HG03280 (cell line): ENCODE data around the gene KHNYN.

Experiments used
- ATAC-seq: cut with Tn5 transposase; IDR thresholded peaks from one replicate; pipeline ENCODE4 v1.9.1; 2021; ENCODE audit warnings: mild to moderate bottlenecking, moderate library complexity; ENCODE audit not compliant: unreplicated experiment

KHNYN gene

GRCh38 chr14:24422261-24422660 lies 7.5 kb upstream of the KHNYN start:
- ATAC-seq = no peak

DNA sequence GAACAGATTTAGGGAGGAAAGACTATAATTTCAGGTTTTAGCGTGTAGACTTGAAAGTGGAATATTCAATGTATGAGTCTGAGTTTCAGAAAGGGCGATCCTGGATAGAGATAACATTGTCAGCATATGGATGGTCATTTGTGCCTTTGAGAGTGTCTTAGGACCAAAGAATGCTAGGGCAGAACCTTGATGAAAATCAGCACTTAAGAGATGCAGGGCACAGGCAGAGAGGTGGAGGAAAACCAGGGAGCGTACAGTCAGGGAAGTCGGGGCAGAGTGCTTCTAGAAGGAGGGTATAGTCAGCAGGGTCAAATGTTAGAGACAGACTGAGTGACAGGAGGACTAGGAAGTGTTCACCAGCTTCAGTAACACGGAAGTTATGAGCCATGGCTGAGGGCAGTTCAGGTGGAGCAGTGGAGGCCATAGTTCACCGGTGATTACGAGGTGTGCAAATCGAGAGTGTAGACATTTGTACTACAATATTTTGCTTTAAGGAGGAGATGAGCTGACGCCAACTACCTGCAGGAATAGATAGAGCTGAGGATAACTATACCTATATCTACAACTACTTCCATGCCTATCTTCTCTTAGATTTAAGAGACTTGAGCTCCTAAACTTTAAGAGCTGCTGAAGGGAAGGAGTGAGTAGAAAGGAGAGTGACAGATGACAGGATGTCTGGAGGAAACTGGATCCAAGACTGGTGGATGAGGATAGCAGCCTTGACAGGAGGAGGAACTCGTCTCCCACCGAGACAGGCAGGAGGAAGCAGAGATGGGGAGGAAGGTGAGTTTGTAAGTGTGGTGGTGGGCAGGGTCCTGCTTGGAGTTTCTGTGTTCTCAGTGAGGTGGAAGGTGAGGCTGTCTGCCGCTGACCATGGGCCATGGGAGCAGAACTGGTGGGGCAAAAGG lies 6.8 kb upstream of the KHNYN start:
- no peak for ATAC-seq

GRCh38 chr14:24425704-24426103 lies 4.0 kb upstream of the KHNYN start:
- ATAC-seq = no peak

DNA sequence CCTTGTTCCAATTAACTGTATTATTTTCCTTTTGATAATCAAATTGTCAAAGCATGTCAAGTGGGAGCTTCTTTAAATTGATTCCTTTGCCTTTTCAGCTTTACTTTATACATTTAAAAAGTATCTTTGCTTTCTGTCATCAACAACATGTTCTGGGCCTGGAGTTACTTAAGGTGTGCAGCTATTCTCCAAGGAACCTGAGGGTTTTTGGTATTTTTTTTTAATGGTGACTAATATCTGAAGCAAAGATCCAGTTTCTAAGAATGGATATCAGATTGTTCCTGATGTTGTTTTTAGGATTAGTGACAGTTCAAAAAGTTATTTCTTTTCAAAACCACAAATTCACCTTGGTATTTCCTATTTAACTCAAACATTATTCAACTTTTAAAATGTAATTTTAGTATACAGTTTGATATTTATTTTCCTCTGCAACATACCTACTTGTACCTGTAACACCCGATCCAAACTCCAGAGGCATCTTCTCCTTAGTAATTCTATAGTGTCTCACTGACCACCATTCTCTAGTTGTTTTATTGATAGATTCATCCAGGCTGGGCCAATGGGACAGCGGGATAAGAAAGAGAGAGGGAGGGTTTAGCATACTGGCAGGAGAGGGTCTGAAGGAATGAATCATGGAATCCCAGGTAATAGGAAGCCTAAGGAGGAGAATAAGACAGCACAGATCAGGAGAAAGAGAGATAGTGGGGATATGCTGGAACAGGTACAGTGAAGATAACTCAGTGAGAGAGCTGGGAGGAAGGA lies 3.4 kb upstream of the KHNYN start:
- no peak for ATAC-seq

DNA sequence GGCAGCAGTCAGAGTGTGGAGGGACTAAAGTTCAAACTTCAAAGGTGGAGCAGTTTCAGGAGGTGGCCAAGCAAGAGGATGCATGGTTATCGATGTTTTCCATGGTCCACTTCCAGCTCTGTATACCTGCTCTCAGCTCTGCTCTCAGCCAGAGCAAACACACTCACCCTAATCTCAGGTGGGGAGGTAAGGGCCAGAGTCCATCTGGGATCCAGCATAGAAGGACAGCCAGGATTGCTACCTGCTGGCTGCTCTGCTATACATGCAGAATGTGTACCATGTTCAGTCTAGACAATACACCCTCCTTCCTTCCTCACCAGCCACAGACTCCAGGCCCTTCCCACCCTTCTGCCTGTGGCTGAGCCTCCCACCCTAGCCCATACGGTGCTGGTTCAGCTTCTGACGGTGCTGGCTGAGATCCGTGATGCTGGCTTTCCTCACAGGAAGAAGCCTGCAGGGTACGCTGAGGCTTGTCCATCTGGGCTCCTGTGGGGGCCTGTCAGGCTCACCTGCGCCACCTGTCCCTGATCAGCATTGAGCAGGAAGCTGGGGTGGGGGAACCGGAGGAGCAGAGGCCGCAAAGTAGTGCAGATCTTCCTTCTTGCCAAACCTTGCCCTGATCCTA lies 2.7 kb upstream of the KHNYN start:
- no peak for ATAC-seq

- no peak for ATAC-seq
Measured at GRCh38 chr14:24427537-24428508, 1.9 kb upstream of the KHNYN start.

GRCh38 chr14:24428628-24429394 lies 943 bp upstream of the KHNYN start:
- ATAC-seq = no peak

- peak; percentile 54 for ATAC-seq
Measured at GRCh38 chr14:24430143-24430681, 458 bp downstream of the KHNYN start.

DNA sequence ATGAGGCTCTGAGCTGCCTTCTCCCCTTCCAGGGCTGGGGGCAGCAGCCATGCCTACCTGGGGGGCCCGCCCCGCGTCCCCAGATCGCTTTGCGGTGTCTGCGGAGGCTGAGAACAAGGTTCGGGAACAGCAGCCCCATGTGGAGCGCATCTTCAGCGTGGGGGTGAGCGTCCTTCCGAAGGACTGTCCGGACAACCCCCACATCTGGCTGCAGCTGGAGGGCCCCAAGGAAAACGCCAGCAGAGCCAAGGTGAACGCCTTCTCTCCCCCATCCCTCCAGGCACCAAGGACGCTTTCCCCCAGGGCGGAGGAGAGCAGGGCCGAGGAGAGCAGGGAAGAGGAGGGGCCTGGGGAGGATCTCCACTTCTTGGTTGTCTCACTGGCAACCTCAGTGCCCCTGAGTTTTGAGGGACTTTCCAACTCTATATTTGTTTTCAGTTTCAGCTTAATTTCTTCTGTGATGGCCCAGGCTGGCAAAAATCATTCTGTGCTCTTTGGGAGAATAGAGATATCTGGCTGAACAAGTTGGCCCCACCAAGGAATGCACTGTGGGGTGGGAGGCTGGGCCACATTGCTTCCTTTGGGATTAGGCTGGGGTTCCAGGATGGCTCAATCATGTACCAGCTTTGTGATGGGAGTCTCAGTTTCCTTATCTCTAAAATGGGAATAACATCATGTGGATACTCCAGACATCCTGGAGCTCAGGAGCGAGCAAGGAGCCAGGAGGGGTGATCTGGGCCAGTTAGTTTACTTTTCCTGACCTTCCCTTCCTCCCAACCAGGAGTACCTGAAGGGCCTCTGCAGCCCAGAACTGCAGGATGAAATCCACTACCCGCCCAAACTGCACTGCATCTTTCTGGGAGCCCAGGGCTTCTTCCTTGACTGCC lies 1.2 kb downstream of the KHNYN start:
- ATAC-seq = peak; percentile 31

DNA sequence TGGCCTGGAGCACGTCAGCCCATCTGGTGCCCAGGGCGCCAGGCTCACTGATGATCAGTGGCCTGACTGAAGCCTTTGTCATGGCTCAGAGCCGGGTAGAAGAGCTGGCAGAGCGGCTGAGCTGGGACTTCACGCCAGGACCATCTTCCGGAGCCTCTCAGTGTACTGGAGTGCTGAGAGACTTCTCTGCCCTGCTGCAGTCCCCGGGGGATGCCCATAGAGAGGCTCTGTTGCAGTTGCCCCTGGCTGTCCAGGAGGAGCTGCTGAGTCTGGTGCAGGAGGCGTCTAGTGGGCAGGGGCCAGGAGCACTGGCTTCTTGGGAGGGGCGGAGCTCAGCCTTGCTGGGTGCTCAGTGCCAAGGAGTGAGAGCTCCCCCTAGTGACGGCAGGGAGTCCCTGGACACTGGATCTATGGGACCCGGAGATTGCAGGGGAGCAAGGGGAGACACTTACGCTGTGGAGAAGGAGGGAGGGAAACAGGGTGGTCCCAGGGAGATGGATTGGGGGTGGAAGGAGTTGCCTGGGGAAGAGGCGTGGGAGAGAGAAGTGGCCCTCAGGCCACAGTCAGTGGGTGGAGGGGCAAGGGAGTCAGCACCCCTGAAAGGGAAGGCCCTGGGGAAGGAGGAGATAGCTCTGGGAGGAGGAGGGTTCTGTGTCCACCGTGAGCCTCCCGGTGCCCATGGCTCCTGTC lies 2.0 kb downstream of the KHNYN start:
- ATAC-seq = peak; percentile 52

DNA sequence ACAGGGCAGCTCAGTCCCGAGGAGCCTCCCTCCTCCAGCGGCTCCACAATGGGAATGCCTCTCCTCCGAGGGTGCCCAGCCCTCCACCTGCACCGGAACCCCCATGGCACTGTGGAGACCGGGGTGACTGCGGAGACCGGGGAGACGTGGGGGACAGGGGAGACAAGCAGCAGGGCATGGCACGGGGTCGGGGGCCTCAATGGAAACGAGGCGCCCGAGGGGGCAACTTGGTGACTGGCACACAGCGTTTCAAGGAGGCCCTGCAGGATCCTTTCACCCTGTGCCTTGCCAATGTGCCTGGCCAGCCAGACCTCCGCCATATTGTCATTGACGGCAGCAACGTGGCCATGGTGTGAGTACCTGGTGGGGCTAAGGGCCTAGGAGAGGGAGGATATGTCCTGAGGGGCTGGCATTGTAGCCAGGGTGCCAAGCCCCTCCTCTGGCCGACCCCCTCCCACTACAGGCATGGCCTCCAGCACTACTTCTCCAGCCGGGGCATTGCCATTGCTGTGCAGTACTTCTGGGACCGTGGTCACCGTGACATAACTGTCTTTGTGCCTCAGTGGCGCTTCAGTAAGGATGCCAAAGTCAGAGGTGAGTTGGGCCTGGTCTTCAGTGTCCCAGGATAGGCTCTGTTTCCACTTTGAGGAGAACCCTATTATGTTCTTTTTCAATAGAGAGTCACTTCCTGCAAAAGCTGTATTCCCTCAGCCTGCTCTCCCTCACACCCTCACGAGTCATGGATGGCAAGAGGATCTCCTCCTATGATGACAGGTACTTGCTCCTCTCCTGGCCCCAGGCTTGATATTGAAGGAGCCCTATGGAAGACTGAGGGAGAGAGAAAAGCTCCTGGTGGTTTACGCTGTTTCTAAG lies 2.7 kb downstream of the KHNYN start:
- no peak for ATAC-seq

GRCh38 chr14:24434036-24434435 lies 4.3 kb downstream of the KHNYN start:
- no peak for ATAC-seq

DNA sequence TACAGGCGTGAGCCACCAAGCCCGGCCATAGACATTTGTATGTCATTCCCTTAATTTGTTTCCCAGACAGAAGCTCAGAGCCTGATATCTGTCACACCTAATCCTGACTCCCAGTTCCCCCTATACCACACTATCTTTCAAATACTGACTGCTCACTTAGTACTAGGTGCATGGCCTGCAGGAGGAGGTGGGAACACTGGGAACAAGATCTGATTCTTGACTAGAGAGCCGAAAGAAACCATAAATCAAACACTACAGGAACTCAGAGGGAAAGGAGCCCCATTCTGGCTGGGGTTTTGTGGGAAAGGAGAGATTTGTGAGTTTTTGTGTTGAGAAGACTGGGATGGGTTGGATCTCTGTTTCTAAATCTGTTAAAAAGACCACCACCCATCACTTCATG lies 4.9 kb downstream of the KHNYN start:
- ATAC-seq = no peak

DNA sequence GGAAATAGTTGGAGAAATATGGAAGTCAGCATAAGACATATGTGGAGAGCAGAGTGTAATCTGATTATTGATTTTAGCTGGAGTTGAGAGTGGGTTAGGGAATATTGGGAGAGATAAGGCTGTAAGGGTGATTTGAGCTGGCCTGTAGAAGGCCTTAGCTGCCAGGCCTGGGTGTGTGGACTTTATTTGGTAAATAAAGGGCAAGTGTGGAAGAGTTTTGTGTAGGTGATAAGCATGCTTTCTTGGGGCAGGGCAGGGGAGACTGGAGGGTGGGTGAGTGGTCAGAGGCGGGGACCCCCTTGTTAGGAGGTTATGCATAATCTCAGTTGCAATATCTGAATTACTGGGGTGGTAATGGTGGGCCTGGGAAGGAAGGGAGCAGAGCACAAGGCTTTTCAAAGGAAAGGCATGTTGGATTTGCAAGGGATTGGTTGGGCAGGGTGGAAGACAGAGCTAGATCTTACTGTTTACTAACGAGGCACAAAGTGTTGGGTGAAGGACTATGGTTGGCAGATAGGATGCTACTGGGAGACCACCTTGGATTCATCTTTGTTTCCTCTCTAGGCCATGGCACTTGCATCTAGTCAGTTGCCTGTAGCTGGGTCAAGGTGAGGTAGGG lies 5.5 kb downstream of the KHNYN start:
- ATAC-seq = no peak

DNA sequence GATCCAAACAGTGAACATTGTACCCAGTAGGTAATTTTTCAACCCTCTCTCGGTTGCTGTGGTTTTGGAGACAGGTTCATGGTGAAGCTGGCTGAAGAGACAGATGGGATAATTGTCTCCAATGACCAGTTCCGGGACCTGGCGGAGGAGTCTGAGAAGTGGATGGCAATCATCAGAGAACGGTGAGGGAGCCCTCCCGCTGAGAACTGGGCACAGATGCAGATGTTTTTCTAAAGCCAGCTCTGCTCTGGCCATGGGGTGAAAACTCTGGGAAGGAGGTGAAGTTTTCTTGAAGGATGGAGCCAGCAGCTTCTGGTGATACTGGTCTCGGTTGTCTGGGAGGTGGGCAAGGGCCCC lies 6.2 kb downstream of the KHNYN start:
- ATAC-seq = no peak

DNA sequence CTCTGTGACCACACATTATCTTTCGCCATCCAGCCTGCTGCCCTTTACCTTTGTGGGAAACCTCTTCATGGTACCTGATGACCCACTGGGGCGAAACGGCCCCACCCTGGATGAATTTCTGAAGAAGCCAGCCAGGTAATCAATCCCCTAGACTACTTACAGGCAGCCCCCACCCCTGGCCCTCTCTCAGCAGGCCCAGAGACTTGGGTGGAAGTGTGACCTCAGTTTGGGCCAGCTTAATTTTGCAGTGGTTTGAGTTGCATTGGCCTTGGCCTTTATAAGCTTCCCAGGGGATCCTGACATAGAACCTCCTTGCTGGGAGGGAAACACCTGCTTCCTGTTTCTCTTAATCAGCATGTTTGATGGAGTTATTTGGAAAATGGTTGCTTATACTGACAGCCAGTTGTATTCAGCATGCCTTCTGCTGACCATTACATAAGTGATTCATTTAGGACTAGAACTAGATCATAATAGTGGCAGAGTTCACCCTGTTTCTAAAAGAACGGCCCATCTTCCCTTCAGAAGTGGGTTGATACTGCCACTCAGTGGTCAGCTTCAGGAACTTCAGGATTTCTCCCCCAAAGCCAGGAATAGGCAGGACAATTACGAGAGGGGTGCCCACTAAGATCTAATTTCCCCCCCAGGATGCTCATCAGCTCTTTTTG lies 6.7 kb downstream of the KHNYN start:
- ATAC-seq = no peak
